Measurements from ENCODE around the gene AGBL5.

- no peak for TF ChIP-seq CTCF (IDR thresholded peaks at IDR 0.05)
- TF ChIP-seq POLR2A (IDR thresholded peaks at IDR 0.05), result no peak
Observed at GRCh38 chr2:27033253-27033852, 18.1 kb upstream of the AGBL5 start.

All from testis (tissue), 2 donors.